Measurements from ENCODE around the gene TCERG1L.

The TCERG1L gene

GRCh38 chr10:131187926-131188325 is 123.6 kb downstream of the TCERG1L start:
- Histone ChIP-seq H3K4me3 (ENCODE audit: low read depth in 1 of 2, low read length in 2 of 2) (no peak overlapping the region), H3K36me3 (ENCODE audit: control insufficient read depth in 1 of 2, insufficient read depth in 2 of 2, low read length in 2 of 2) (no peaks in the 10 kb centered on the region), H3K9me3 (ENCODE audit: control insufficient read depth in 1 of 2, low read length in 2 of 2) (peaks cover 0 to 6% of the 10 kb centered on the region in 2 donors), H3K27ac (ENCODE audit: low read length) (no peak overlapping the region), H3K4me1 (ENCODE audit: control insufficient read depth in 1 of 2, insufficient read depth in 2 of 2, low read length in 2 of 2) (no peaks in the 10 kb centered on the region), H3K27me3 (ENCODE audit: low read depth, low read length) (no peaks in the 10 kb centered on the region)

GRCh38 chr10:131187274-131187673 is 124.2 kb downstream of the TCERG1L start:
- H3K4me3 ChIP-seq (ENCODE audit: low read depth in 1 of 2, low read length in 2 of 2) = no peak overlapping the region
- peaks cover 0 to under 1% of the 10 kb centered on the region in 2 donors for H3K9me3 ChIP-seq (ENCODE audit: control insufficient read depth in 1 of 2, low read length in 2 of 2)
- no peaks in the 10 kb centered on the region for H3K4me1 ChIP-seq (ENCODE audit: control insufficient read depth in 1 of 2, insufficient read depth in 2 of 2, low read length in 2 of 2)
- no peaks in the 10 kb centered on the region for H3K27me3 ChIP-seq (ENCODE audit: low read depth, low read length)
- H3K27ac ChIP-seq (ENCODE audit: low read length) = no peak overlapping the region
- H3K36me3 ChIP-seq (ENCODE audit: control insufficient read depth in 1 of 2, insufficient read depth in 2 of 2, low read length in 2 of 2) = no peaks in the 10 kb centered on the region

DNA sequence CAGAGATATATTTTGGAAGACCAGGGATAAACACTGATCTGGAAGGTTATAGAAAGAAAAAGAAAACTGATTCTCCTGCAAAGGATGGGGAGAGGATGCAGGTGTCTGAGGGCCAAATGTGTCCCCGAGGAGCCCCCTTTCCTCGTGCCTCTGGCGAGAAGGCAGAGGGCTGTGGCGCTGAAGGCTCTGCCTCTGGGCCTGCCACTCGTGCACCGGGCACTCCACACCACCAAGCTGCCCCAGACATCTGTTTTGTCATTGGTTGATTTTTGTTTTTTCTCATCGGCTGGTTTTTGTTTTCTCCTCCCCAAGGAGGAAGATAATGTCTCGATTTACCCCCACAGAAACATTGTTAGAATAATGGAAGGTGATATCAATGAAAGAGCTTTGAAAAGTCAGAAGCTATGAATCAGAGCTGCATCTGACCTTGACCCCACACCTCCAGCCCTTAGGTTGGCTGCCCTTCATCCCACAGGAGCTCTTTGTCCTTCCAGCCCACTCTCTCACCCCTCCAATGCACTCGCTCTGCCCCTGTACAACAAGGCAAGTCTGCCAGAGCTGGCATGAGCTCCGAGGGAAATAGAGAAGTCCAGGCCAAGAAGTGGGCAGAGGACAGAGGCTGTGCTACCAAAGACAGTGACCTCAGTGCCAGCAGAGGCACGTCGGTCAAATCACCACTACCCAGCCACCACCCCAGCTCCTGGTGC is 124.8 kb downstream of the TCERG1L start:
- H3K4me1 ChIP-seq (ENCODE audit: control insufficient read depth in 1 of 2, insufficient read depth in 2 of 2, low read length in 2 of 2) = no peaks in the 10 kb centered on the region
- no peak overlapping the region for H3K4me3 ChIP-seq (ENCODE audit: low read depth in 1 of 2, low read length in 2 of 2)
- H3K36me3 ChIP-seq (ENCODE audit: control insufficient read depth in 1 of 2, insufficient read depth in 2 of 2, low read length in 2 of 2) = no peaks in the 10 kb centered on the region
- no peak overlapping the region for H3K27ac ChIP-seq (ENCODE audit: low read length)
- H3K27me3 ChIP-seq (ENCODE audit: low read depth, low read length) = no peaks in the 10 kb centered on the region
- no peaks in the 10 kb centered on the region for H3K9me3 ChIP-seq (ENCODE audit: control insufficient read depth in 1 of 2, low read length in 2 of 2)

DNA sequence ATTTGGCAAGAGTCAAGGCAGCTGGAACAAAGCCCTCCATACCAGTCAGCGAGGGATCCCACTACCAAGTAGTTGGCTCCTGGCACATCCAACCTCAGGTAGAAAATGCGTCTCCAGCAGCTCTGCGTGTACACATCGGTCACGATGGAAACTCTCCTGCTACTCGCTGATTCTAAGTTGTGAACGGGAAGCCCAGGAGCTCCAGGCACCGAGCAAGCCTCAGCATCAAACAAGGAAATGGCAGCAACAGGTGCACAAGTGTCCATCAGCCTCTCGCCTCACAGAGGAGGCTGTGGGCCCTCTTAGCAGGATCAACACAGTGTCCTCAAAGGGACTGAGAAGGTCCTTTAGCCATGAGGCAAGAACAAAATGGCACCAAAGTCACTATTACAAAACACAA is 127.0 kb downstream of the TCERG1L start:
- no peak overlapping the region for H3K27ac ChIP-seq (ENCODE audit: low read length)

DNA sequence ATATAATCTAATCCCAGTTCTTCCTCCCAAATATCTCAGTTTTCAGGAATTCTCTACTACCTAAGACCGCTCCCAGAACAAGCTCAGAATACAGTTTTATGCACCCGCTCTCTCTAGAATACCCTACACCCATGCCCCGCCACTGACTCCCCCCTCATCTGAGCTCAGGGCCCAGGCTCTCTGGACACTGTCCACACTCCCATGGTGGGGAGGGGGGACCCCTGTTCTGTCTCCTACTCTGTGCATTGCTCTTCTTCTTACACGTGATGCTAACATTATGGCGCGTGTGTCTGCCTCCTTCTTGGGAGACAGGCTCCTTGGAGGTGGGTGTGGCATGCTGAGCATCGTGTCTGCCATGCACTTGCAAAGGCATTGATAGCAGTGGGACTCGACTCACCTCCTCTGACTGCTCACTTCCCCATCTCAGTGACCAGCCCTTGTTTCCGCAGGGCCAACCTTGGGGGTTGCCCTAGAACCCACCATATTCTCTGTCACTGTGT is 127.9 kb downstream of the TCERG1L start:
- no peak overlapping the region for H3K27ac ChIP-seq (ENCODE audit: low read length)
- H3K27me3 ChIP-seq (ENCODE audit: low read depth, low read length) = no peaks in the 10 kb centered on the region
- H3K4me1 ChIP-seq (ENCODE audit: control insufficient read depth in 1 of 2, insufficient read depth in 2 of 2, low read length in 2 of 2) = no peaks in the 10 kb centered on the region
- no peaks in the 10 kb centered on the region for H3K36me3 ChIP-seq (ENCODE audit: control insufficient read depth in 1 of 2, insufficient read depth in 2 of 2, low read length in 2 of 2)
- no peak overlapping the region for H3K4me3 ChIP-seq (ENCODE audit: low read depth in 1 of 2, low read length in 2 of 2)
- no peaks in the 10 kb centered on the region for H3K9me3 ChIP-seq (ENCODE audit: control insufficient read depth in 1 of 2, low read length in 2 of 2)

More for the DNA sequence above, 127.0 kb downstream of the TCERG1L start:
- Histone ChIP-seq H3K36me3 (ENCODE audit: control insufficient read depth in 1 of 2, insufficient read depth in 2 of 2, low read length in 2 of 2) (no peaks in the 10 kb centered on the region), H3K4me3 (ENCODE audit: low read depth in 1 of 2, low read length in 2 of 2) (no peak overlapping the region), H3K4me1 (ENCODE audit: control insufficient read depth in 1 of 2, insufficient read depth in 2 of 2, low read length in 2 of 2) (no peaks in the 10 kb centered on the region), H3K27me3 (ENCODE audit: low read depth, low read length) (no peaks in the 10 kb centered on the region), H3K9me3 (ENCODE audit: control insufficient read depth in 1 of 2, low read length in 2 of 2) (no peaks in the 10 kb centered on the region)

GRCh38 chr10:131181456-131181855 is 130.1 kb downstream of the TCERG1L start:
- no peak overlapping the region for H3K27ac ChIP-seq (ENCODE audit: low read length)
- H3K27me3 ChIP-seq (ENCODE audit: low read depth, low read length) = no peaks in the 10 kb centered on the region
- H3K4me1 ChIP-seq (ENCODE audit: control insufficient read depth in 1 of 2, insufficient read depth in 2 of 2, low read length in 2 of 2) = no peaks in the 10 kb centered on the region
- no peak overlapping the region for H3K4me3 ChIP-seq (ENCODE audit: low read depth in 1 of 2, low read length in 2 of 2)
- H3K9me3 ChIP-seq (ENCODE audit: control insufficient read depth in 1 of 2, low read length in 2 of 2) = no peaks in the 10 kb centered on the region
- H3K36me3 ChIP-seq (ENCODE audit: control insufficient read depth in 1 of 2, insufficient read depth in 2 of 2, low read length in 2 of 2) = no peaks in the 10 kb centered on the region

- Histone ChIP-seq H3K36me3 (ENCODE audit: control insufficient read depth in 1 of 2, insufficient read depth in 2 of 2, low read length in 2 of 2) (no peaks in the 10 kb centered on the region), H3K4me3 (ENCODE audit: low read depth in 1 of 2, low read length in 2 of 2) (no peak overlapping the region), H3K27ac (ENCODE audit: low read length) (no peak overlapping the region), H3K9me3 (ENCODE audit: control insufficient read depth in 1 of 2, low read length in 2 of 2) (no peaks in the 10 kb centered on the region), H3K27me3 (ENCODE audit: low read depth, low read length) (no peaks in the 10 kb centered on the region), H3K4me1 (ENCODE audit: control insufficient read depth in 1 of 2, insufficient read depth in 2 of 2, low read length in 2 of 2) (no peaks in the 10 kb centered on the region)
Observed at GRCh38 chr10:131180740-131181415, 130.6 kb downstream of the TCERG1L start.

- no peak overlapping the region for H3K4me3 ChIP-seq (ENCODE audit: low read depth in 1 of 2, low read length in 2 of 2)
- no peaks in the 10 kb centered on the region for H3K4me1 ChIP-seq (ENCODE audit: control insufficient read depth in 1 of 2, insufficient read depth in 2 of 2, low read length in 2 of 2)
- no peaks in the 10 kb centered on the region for H3K9me3 ChIP-seq (ENCODE audit: control insufficient read depth in 1 of 2, low read length in 2 of 2)
- no peak overlapping the region for H3K27ac ChIP-seq (ENCODE audit: low read length)
- no peaks in the 10 kb centered on the region for H3K27me3 ChIP-seq (ENCODE audit: low read depth, low read length)
- H3K36me3 ChIP-seq (ENCODE audit: control insufficient read depth in 1 of 2, insufficient read depth in 2 of 2, low read length in 2 of 2) = no peaks in the 10 kb centered on the region
Observed at GRCh38 chr10:131180086-131180485, 131.4 kb downstream of the TCERG1L start.

- Histone ChIP-seq H3K4me3 (ENCODE audit: low read depth in 1 of 2, low read length in 2 of 2) (no peak overlapping the region), H3K27me3 (ENCODE audit: low read depth, low read length) (no peaks in the 10 kb centered on the region), H3K9me3 (ENCODE audit: control insufficient read depth in 1 of 2, low read length in 2 of 2) (no peaks in the 10 kb centered on the region), H3K36me3 (ENCODE audit: control insufficient read depth in 1 of 2, insufficient read depth in 2 of 2, low read length in 2 of 2) (no peaks in the 10 kb centered on the region), H3K4me1 (ENCODE audit: control insufficient read depth in 1 of 2, insufficient read depth in 2 of 2, low read length in 2 of 2) (no peaks in the 10 kb centered on the region), H3K27ac (ENCODE audit: low read length) (no peak overlapping the region)
Observed at GRCh38 chr10:131179361-131179760, 132.2 kb downstream of the TCERG1L start.

DNA sequence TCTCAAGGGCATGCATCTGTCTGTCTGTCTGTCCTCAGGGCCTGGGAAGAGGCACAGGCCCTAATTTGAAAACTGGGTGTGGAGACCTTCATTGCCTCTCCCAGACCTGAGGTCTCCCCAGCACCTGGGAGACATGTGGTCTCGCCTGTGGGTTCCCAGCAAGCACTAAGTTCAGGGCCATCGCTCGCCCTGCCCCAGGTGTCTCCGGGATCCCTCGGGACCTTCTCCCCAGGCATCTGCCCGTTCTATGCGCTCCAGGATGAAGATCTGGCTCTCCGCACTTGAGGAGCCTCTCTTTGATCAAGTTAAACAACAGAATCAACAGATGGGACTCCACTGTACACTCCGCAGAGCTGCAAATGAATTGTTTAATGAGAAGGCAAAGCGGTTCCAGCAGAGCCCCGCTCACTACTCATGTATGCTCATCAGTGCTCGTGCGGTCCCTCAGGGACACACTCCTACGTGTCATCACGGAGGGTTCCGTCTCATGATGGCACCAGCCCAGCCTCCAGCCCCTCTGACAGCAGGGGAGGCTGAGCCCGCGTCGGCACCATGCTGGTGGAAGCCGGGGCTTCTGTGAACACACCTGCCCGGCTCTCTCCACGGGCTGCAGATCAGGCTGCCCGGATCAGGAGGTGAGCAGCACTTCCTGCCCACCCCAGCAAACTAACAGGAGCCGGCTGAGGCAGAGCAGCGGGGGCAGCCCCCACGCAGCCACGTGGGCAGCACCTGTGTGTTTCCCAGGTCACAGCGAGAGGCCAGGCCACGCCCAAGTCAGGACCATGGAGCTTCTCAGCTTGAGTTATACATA is 132.8 kb downstream of the TCERG1L start:
- no peaks in the 10 kb centered on the region for H3K27me3 ChIP-seq (ENCODE audit: low read depth, low read length)
- no peaks in the 10 kb centered on the region for H3K9me3 ChIP-seq (ENCODE audit: control insufficient read depth in 1 of 2, low read length in 2 of 2)
- H3K4me1 ChIP-seq (ENCODE audit: control insufficient read depth in 1 of 2, insufficient read depth in 2 of 2, low read length in 2 of 2) = no peaks in the 10 kb centered on the region
- H3K4me3 ChIP-seq (ENCODE audit: low read depth in 1 of 2, low read length in 2 of 2) = no peak overlapping the region
- no peaks in the 10 kb centered on the region for H3K36me3 ChIP-seq (ENCODE audit: control insufficient read depth in 1 of 2, insufficient read depth in 2 of 2, low read length in 2 of 2)
- no peak overlapping the region for H3K27ac ChIP-seq (ENCODE audit: low read length)
